ENCODE data around the gene CYP2W1.
A peak's percentile ranks its signal among the peaks of the same experiment; 100 is the strongest.

CYP2W1 gene

DNA sequence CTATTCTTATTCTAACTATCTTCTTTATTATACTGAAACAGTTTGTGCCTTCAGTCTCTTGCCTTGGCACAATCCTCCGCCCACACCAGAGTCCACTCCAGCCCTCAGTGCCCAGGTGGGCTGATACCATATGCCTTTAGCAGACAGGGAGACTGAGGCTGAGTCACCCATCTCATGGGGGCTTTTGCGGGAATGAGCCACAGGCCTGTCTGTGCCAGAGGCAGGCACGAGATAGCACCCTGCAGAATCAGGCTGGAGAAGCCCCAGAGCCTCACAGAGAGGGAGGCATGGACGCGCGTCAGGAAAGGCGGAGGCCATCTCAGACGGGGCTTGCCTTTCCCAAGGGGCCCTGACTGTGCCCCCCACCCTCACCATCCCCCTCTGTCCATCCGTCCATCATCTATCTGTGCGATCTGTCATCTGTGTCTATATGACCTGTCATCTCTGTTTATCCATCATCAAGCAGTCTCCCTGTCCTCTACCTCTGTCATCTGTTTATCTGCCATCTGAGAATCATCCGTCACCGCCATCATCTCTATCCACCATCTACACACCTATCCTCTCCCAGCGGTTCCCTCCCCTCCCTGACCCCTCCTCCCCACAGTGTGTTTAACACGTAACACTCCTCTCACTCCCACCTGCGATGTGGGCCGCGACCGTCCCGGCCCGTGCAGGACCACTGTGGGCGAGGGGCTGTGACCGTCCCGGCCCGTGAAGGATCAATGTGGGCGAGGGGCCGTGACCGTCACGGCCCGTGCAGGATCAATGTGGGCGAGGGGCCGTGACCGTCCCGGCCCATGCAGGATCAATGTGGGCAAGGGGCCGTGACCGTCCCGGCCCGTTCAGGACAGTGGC, 21.2 kb upstream of the CYP2W1 start:
- TF ChIP-seq, protein P1, sequence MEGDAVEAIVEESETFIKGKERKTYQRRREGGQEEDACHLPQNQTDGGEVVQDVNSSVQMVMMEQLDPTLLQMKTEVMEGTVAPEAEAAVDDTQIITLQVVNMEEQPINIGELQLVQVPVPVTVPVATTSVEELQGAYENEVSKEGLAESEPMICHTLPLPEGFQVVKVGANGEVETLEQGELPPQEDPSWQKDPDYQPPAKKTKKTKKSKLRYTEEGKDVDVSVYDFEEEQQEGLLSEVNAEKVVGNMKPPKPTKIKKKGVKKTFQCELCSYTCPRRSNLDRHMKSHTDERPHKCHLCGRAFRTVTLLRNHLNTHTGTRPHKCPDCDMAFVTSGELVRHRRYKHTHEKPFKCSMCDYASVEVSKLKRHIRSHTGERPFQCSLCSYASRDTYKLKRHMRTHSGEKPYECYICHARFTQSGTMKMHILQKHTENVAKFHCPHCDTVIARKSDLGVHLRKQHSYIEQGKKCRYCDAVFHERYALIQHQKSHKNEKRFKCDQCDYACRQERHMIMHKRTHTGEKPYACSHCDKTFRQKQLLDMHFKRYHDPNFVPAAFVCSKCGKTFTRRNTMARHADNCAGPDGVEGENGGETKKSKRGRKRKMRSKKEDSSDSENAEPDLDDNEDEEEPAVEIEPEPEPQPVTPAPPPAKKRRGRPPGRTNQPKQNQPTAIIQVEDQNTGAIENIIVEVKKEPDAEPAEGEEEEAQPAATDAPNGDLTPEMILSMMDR (IDR thresholded peaks at IDR 0.05) = no peak
- no peak for DNase-seq
- peaks cover 2% of the 10 kb centered on the region for H3K27me3 Mint-ChIP-seq (ENCODE audit: low read depth, poor library complexity)
- H3K27ac Mint-ChIP-seq = no peak overlapping the region
- peaks cover 51% of the 10 kb centered on the region for H3K4me1 Mint-ChIP-seq
- no peak overlapping the region for H3K4me3 Mint-ChIP-seq
- H3K36me3 Mint-ChIP-seq (ENCODE audit: low read depth) = peaks cover 7% of the 10 kb centered on the region
- H3K9me3 Mint-ChIP-seq = peaks cover 4% of the 10 kb centered on the region

DNA sequence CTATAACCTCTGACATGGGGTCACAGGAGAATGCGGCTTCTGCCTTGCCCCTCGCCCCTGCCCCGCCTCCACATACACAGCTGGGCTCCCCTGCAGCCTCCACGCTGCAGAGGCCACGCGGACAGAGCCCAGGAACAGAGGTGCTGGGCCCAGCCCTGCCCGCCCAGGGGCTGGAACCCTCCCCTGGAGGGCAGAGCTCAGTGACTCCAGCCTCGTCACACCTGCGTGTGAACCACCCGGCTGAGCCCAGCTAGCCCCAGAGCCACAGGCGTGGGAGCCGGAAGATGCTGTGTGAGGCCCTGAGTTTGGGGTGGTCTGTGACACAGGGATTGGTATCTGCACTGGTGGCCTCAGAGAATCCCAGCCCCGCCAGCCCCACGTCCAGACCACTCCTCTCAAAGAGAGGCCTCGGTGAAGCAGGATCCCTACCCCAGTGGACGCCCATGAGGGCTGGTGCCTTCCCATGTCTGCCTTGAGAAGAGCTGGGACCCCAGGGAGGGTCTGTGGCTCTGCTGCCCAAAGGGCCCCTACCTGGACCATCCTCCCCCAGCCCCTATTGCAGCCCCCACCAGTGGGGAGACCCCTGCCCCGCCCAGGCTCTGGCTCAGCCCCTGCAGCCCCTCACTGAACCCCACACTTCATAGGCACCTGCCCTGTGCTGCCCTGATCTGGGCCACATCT, 20.4 kb upstream of the CYP2W1 start:
- Mint-ChIP-seq H3K27ac (no peak overlapping the region), H3K36me3 (ENCODE audit: low read depth) (peaks cover 15% of the 10 kb centered on the region), H3K4me3 (no peak overlapping the region), H3K4me1 (peaks cover 47% of the 10 kb centered on the region), H3K9me3 (peaks cover 4% of the 10 kb centered on the region), H3K27me3 (ENCODE audit: low read depth, poor library complexity) (peaks cover 2% of the 10 kb centered on the region)
- peak; percentile 34 for DNase-seq
- TF ChIP-seq, protein P1 (IDR thresholded peaks at IDR 0.05) = no peak

DNA sequence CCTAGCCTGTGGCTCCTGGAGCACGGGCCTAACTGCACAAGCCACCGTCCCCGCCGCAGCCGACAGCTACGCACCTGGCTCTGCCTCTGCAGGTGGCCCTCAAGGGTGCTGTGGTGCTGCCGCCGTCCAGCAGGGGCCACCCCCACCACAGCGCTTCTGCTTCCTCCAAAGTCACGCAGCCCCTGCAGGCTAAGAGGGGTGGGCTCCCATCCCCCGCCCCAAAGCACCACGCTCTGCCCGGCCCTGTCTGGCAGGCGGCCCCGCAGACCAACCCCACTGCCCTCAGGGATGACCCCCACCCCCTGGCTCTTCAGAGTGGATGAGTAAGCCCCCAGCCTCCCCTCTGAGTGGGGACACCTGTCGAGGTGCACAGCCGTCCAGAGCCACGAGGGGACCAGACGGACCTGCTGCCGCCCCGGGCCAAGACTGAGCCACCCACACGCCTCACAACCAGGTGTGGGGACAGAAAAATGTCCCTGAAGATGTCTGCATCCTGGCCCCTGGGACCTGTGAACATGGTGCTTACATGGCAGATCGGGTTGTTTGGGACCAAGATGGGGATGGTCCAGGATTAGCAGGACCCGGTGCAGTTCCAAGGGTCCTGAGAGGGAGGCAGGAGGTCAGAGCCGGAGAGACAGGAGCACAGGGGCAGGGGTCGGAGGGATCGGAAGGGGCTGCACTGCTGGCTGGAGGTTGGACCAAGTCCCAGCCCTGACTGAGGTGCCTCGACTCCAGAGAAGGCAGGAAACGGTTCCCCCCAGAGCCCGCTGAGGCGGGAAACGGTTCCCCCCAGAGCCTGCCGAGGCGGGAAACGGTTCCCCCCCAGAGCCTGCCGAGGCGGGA, 19.5 kb upstream of the CYP2W1 start:
- H3K27ac Mint-ChIP-seq = no peak overlapping the region
- peaks cover 47% of the 10 kb centered on the region for H3K4me1 Mint-ChIP-seq
- H3K27me3 Mint-ChIP-seq (ENCODE audit: low read depth, poor library complexity) = peaks cover 2% of the 10 kb centered on the region
- peaks cover 4% of the 10 kb centered on the region for H3K9me3 Mint-ChIP-seq
- no peak for DNase-seq
- TF ChIP-seq, protein P1 (IDR thresholded peaks at IDR 0.05) = no peak
- H3K36me3 Mint-ChIP-seq (ENCODE audit: low read depth) = peaks cover 22% of the 10 kb centered on the region
- no peak overlapping the region for H3K4me3 Mint-ChIP-seq

- Mint-ChIP-seq H3K27ac (no peak overlapping the region), H3K36me3 (ENCODE audit: low read depth) (peaks cover 22% of the 10 kb centered on the region), H3K9me3 (peaks cover 4% of the 10 kb centered on the region), H3K27me3 (ENCODE audit: low read depth, poor library complexity) (peaks cover 2% of the 10 kb centered on the region), H3K4me3 (no peak overlapping the region), H3K4me1 (peaks cover 41% of the 10 kb centered on the region)
- TF ChIP-seq, protein P1 (IDR thresholded peaks at IDR 0.05) = no peak
- no peak for DNase-seq
Measured at GRCh38 chr7:964401-965231, 18.4 kb upstream of the CYP2W1 start.

DNA sequence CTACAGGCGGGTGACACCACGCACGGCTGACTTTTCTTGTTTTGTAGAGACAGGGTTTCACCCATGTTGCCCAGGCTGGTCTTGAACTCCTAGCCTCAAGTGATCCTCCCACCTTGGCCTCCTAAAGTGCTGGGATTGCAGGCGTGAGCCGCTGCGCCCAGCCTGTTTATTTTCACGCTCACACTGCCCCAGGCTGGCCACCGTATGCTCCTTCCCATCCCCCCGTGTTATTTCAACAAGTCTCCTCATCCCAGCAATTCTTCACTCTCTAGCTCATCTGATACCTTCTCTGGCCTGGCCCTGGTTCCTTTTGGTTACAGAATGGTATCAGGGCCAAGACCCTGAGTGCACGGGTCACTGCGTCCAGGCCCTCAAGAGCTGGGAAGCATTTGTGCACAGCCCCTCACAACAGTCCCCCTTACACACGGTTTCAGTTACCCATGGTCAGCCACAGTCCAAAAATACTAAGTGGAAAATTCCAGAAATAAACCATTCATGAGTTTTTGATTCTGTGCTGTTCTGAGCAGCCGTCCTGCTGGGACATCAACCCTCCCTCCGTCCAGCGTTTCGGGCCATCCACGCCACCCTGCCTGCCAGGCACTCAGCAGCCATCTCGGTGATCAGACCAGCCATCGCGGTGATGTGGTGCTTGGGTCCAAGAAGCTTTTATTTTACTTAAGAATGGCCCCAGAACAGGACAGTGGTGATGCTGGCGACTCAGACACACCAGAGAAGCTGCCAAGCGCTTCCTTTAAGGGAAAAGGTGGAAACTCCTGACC, 16.5 kb upstream of the CYP2W1 start:
- Mint-ChIP-seq H3K4me1 (peaks cover 32% of the 10 kb centered on the region), H3K4me3 (no peak overlapping the region), H3K27me3 (ENCODE audit: low read depth, poor library complexity) (peaks cover under 1% of the 10 kb centered on the region), H3K9me3 (peaks cover 4% of the 10 kb centered on the region), H3K36me3 (ENCODE audit: low read depth) (peaks cover 29% of the 10 kb centered on the region), H3K27ac (peak overlapping the region; percentile 77)
- TF ChIP-seq, protein P1 (IDR thresholded peaks at IDR 0.05) = no peak
- DNase-seq = no peak
